ENCODE results near the gene ZNF536. TPM values are rescaled to one million over a fixed set of nuclear protein-coding genes. Genes with fewer than 3 reads are reported as not detected.

The ZNF536 gene
- total RNA-seq, result under 1 TPM; 0.29 to 0.56 TPM

GRCh38 chr19:30371960-30372824 is at the start of gene ZNF536:
TSS of gene ZNF536 (plus strand) at chr19:30372384. CDS start at chr19:30443563, 71,179 bp downstream.
- no peaks in the 10 kb centered on the region for H3K9me3 Mint-ChIP-seq
- H3K4me1 Mint-ChIP-seq (ENCODE audit: low read depth), result no peaks in the 10 kb centered on the region
- H3K27ac Mint-ChIP-seq, result no peak within 1 kb of the TSS
- ATAC-seq (replicated peaks in 1 of 2) (no peak), DNase-seq (no peak)
- H3K27me3 Mint-ChIP-seq (ENCODE audit: low read depth), result peaks cover 32% of the 10 kb centered on the region
- no peaks in the 10 kb centered on the region for H3K36me3 Mint-ChIP-seq (ENCODE audit: insufficient read depth in 2 of 2)
- H3K4me3 Mint-ChIP-seq, result no peak within 1 kb of the TSS

DNA sequence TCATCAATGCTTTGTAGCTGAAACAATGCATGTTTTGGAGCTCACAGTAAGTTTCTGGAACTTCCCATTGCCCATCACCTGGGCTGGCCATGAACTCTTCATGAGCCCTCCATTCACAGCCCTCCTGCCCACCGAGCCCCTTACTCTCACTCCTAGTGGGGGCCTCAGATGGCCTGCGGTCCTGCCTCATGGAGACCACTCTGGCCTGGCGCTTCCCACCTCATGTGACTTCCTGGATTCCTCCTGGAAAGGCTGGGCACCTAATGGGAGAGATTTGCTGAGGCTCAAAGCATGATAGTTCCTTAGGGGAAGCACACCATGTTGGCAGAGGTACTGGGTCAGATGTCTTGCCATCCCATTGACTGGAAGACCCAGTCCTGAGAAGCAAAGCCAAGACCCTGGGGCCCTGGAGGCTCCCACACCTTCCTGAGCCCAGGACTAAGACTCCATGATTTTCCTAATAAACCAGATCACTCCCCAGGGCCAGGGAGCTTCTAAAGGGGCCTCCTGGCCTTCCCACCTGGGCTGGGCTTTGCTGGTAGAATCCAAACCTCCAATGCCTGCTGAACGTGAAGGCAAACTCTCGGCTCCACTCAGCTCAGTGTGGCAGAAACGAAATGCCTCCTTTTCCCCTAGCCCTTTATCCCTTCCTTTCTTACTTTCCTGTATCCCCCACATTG is 49.4 kb upstream of the ZNF536 start:
- Mint-ChIP-seq H3K4me1 (ENCODE audit: low read depth) (no peaks in the 10 kb centered on the region), H3K9me3 (peaks cover 4 to 5% of the 10 kb centered on the region in 2 donors), H3K27me3 (ENCODE audit: low read depth) (peaks cover 7% of the 10 kb centered on the region), H3K4me3 (no peak overlapping the region), H3K36me3 (ENCODE audit: insufficient read depth in 2 of 2) (no peaks in the 10 kb centered on the region), H3K27ac (no peak overlapping the region)
- ATAC-seq (replicated peaks in 1 of 2) (no peak), DNase-seq (no peak)

GRCh38 chr19:30323904-30324303 is 48.3 kb upstream of the ZNF536 start:
- peaks cover 4 to 5% of the 10 kb centered on the region in 2 donors for H3K9me3 Mint-ChIP-seq
- no peaks in the 10 kb centered on the region for H3K4me1 Mint-ChIP-seq (ENCODE audit: low read depth)
- H3K36me3 Mint-ChIP-seq (ENCODE audit: insufficient read depth in 2 of 2), result no peaks in the 10 kb centered on the region
- no peak overlapping the region for H3K4me3 Mint-ChIP-seq
- peaks cover 7% of the 10 kb centered on the region for H3K27me3 Mint-ChIP-seq (ENCODE audit: low read depth)
- ATAC-seq (replicated peaks in 1 of 2) (no peak), DNase-seq (no peak)
- no peak overlapping the region for H3K27ac Mint-ChIP-seq

DNA sequence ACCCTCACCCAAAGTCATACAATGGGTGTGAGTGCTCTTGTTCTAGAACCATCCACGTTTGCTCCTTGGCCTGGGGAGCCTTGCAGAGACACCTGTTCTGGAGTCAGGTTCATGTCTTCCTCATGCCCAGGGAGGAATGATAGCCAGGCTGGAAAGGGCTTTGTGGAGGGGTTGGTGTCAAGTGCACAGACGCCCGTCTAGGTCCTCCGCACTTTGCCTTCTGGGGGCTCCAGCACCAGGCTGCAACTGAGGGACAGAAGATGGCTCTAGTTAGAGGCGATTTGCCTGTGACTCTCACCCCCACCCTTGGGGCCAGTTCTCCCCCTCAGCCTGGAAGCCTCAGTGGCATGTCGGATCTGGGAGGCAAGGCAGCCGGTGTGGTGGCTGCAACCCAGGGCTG is 47.2 kb upstream of the ZNF536 start:
- Mint-ChIP-seq H3K9me3 (peaks cover 4 to 5% of the 10 kb centered on the region in 2 donors), H3K27me3 (ENCODE audit: low read depth) (peaks cover 7% of the 10 kb centered on the region), H3K27ac (no peak overlapping the region), H3K4me1 (ENCODE audit: low read depth) (no peaks in the 10 kb centered on the region), H3K36me3 (ENCODE audit: insufficient read depth in 2 of 2) (no peaks in the 10 kb centered on the region), H3K4me3 (no peak overlapping the region)
- no peak for ATAC-seq (replicated peaks in 1 of 2)
- no peak for DNase-seq

DNA sequence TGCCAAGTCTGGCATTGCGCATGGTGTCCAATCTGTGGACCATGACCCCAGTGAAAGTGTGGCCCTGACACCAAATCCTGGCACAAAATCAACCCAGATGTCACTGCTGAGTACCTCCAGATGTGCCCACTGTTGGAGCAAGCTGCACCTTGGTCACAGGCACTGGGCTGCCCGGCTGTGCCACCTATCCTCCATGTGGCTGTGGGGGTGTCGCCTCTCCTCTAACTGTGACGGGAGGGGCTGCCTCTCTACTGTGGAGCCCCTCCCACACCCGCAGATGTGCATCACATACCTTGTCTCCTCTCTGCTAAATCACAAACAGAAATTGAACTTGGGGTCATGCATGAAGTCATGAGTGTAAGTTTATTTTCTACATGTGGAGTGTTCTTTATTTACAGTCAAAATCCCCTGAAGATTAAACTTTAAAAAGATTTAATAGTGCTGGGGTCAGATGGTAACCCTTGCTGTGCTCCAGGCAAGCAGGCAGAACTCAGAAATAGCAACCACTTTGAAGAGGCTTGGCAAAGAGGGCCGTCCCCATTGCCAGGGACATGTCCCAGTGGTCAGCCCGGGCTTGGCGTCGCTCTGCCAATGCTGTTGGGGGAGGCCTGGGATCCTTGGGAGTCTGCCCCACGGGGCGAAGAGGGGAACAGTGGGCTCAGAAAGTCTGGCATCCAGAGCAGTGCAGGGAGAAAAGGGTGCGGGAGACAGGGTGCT is 46.4 kb upstream of the ZNF536 start:
- Mint-ChIP-seq H3K4me3 (no peak overlapping the region), H3K36me3 (ENCODE audit: insufficient read depth in 2 of 2) (no peaks in the 10 kb centered on the region), H3K27ac (no peak overlapping the region), H3K9me3 (peaks cover 4 to 5% of the 10 kb centered on the region in 2 donors), H3K4me1 (ENCODE audit: low read depth) (no peaks in the 10 kb centered on the region), H3K27me3 (ENCODE audit: low read depth) (peaks cover 7% of the 10 kb centered on the region)
- ATAC-seq (replicated peaks in 1 of 2) (no peak), DNase-seq (no peak)

DNA sequence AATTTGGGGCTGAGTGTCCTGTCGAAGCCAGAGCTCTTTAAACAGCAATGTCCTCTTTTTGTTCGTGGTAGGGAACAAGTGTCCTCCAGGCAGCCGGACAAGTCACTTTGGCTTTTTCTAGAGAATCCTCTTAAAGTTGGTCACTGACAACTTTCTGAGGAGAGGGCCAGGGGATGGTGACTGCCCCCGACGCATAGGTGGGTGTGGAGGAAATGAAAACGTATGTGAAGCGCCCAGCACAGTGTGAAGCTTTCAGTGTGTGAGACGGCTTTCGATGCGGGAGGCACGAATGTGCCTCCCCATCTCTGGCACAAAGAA is 45.8 kb upstream of the ZNF536 start:
- no peak for ATAC-seq (replicated peaks in 1 of 2)
- H3K27ac Mint-ChIP-seq, result no peak overlapping the region
- no peak overlapping the region for H3K4me3 Mint-ChIP-seq
- DNase-seq, result no peak
- H3K27me3 Mint-ChIP-seq (ENCODE audit: low read depth), result peaks cover 7% of the 10 kb centered on the region
- peaks cover 4 to 5% of the 10 kb centered on the region in 2 donors for H3K9me3 Mint-ChIP-seq
- H3K36me3 Mint-ChIP-seq (ENCODE audit: insufficient read depth in 2 of 2), result no peaks in the 10 kb centered on the region
- H3K4me1 Mint-ChIP-seq (ENCODE audit: low read depth), result no peaks in the 10 kb centered on the region

DNA sequence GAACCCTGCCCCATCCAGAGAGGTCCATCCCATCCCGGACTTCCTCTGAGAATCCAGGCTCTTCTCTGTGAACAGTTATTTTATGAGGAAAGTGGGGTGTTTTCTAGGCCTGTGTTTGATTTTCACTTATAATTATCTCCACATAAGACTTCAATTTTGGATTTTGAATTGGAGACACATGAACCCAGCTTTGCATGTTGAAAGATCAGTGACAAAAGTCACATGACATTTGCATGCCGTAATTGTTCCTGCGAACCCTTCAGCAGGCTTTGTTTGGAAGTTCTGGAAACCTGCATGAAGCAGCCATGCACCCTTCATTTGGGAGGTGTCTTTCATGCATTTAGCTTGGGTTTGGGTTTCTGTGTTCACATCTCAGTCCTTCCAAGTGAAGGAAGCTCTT is 44.9 kb upstream of the ZNF536 start:
- Mint-ChIP-seq H3K4me3 (no peak overlapping the region), H3K27me3 (ENCODE audit: low read depth) (peaks cover 12% of the 10 kb centered on the region), H3K4me1 (ENCODE audit: low read depth) (no peaks in the 10 kb centered on the region), H3K27ac (no peak overlapping the region), H3K36me3 (ENCODE audit: insufficient read depth in 2 of 2) (no peaks in the 10 kb centered on the region), H3K9me3 (peaks cover 4 to 5% of the 10 kb centered on the region in 2 donors)
- DNase-seq (no peak), ATAC-seq (replicated peaks in 1 of 2) (no peak)

DNA sequence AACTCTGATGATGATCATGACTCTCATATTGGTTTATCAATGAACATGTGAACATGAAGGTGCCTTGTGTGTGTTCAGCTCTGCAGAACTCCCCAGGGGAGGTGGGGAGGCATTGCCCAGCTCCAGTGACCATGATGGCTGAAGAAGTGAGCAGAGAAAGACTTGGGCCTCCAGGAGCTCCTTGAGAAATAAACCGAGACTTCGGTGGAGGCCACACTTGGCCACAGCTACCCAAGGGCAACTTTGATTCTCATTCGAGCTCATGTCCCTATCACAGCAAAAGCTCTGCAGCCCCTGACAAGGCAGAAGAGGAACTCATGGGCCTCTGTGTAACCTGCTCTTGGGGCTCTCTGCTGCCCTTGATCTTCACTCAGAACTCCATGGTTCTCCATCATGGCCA is 44.1 kb upstream of the ZNF536 start:
- H3K36me3 Mint-ChIP-seq (ENCODE audit: insufficient read depth in 2 of 2), result no peaks in the 10 kb centered on the region
- H3K9me3 Mint-ChIP-seq, result peaks cover 4 to 5% of the 10 kb centered on the region in 2 donors
- H3K27me3 Mint-ChIP-seq (ENCODE audit: low read depth), result peaks cover 16% of the 10 kb centered on the region
- DNase-seq (no peak), ATAC-seq (replicated peaks in 1 of 2) (no peak)
- no peaks in the 10 kb centered on the region for H3K4me1 Mint-ChIP-seq (ENCODE audit: low read depth)
- H3K4me3 Mint-ChIP-seq, result no peak overlapping the region
- no peak overlapping the region for H3K27ac Mint-ChIP-seq

- no peak overlapping the region for H3K27ac Mint-ChIP-seq
- H3K4me3 Mint-ChIP-seq, result no peak overlapping the region
- DNase-seq, result no peak
- no peaks in the 10 kb centered on the region for H3K4me1 Mint-ChIP-seq (ENCODE audit: low read depth)
- peaks cover 10% of the 10 kb centered on the region for H3K27me3 Mint-ChIP-seq (ENCODE audit: low read depth)
- H3K36me3 Mint-ChIP-seq (ENCODE audit: insufficient read depth in 2 of 2), result no peaks in the 10 kb centered on the region
- ATAC-seq (replicated peaks in 1 of 2), result no peak
- no peaks in the 10 kb centered on the region for H3K9me3 Mint-ChIP-seq
These were observed 41.9 kb upstream of the ZNF536 start for GRCh38 chr19:30330266-30330665.

- Mint-ChIP-seq H3K4me1 (ENCODE audit: low read depth) (no peaks in the 10 kb centered on the region), H3K27ac (no peak overlapping the region), H3K36me3 (ENCODE audit: insufficient read depth in 2 of 2) (no peaks in the 10 kb centered on the region), H3K27me3 (ENCODE audit: low read depth) (peaks cover 10% of the 10 kb centered on the region), H3K9me3 (no peaks in the 10 kb centered on the region), H3K4me3 (no peak overlapping the region)
- no peak for DNase-seq
- no peak for ATAC-seq (replicated peaks in 1 of 2)
These were observed 39.5 kb upstream of the ZNF536 start for GRCh38 chr19:30332445-30333234.

GRCh38 chr19:30333291-30334065 is 38.7 kb upstream of the ZNF536 start:
- Mint-ChIP-seq H3K27me3 (ENCODE audit: low read depth) (peaks cover 10% of the 10 kb centered on the region), H3K4me1 (ENCODE audit: low read depth) (no peaks in the 10 kb centered on the region), H3K4me3 (no peak overlapping the region), H3K36me3 (ENCODE audit: insufficient read depth in 2 of 2) (no peaks in the 10 kb centered on the region), H3K27ac (no peak overlapping the region), H3K9me3 (no peaks in the 10 kb centered on the region)
- no peak for DNase-seq
- ATAC-seq (replicated peaks in 1 of 2), result no peak

GRCh38 chr19:30334841-30335240 is 37.3 kb upstream of the ZNF536 start:
- Mint-ChIP-seq H3K27ac (no peak overlapping the region), H3K9me3 (no peaks in the 10 kb centered on the region), H3K4me1 (ENCODE audit: low read depth) (no peaks in the 10 kb centered on the region), H3K27me3 (ENCODE audit: low read depth) (peaks cover 10% of the 10 kb centered on the region), H3K4me3 (no peak overlapping the region), H3K36me3 (ENCODE audit: insufficient read depth in 2 of 2) (no peaks in the 10 kb centered on the region)
- DNase-seq (no peak), ATAC-seq (replicated peaks in 1 of 2) (no peak)
